HCT116 (cell line): Measurements from ENCODE around the gene TSPAN33. TPM values are rescaled to one million over a fixed set of nuclear protein-coding genes. Genes with fewer than 3 reads are reported as not detected.

ENCODE experiments used
- ATAC-seq: fragments of 200-7000 bp; cut with Tn5 transposase; 2 replicates; pipeline ENCODE4 v1.9.1; 2020; ENCODE audit warnings: mild to moderate bottlenecking, moderate library complexity
- BruUV-seq: library from RNA; stranded (reverse); fragments of 400-500 nt; replicated peaks from 2 replicates; lab custom pipeline; 2021; lab: Mats Ljungman, UMichigan
- CTCF ChIA-PET: fragments of 300-600 bp; sonication (Branson Sonifier 250); formaldehyde crosslinking; loops from one replicate; lab custom pipeline; 2021; ENCODE audit warnings: antibody characterized with exemption; lab: Charles Lee
- POLR2A ChIA-PET: fragments of 300-600, 350-600 bp; sonication (Branson Sonifier 250); formaldehyde crosslinking; loops from one replicate; lab custom pipeline; 2021; ENCODE audit warnings: antibody characterized with exemption; lab: Charles Lee
- RAD21 ChIA-PET, 2 experiments: fragments of 300-600 bp; sonication (Branson Sonifier 250); formaldehyde crosslinking; loops; one replicate each; lab custom pipeline; 2023; ENCODE audit warnings: low total read pairs in 2 of 2; ENCODE audit not compliant: uncharacterized antibody in 2 of 2, unreplicated experiment in 2 of 2, low non-redundant PET in 1 of 2; lab: Charles Lee
- DNase-seq: peaks from one replicate; pipeline ENCODE4 v3.0.0-alpha.2; 2010; ENCODE audit warnings: low read depth, low spot score
- H2AFZ ChIP-seq: fragments of 200-600 bp; shearing (Covaris generic), sonication (generic); 2 replicates; pipeline ENCODE4 v1.6.1; 2017; ENCODE audit warnings: low read depth, mixed run types, mixed read lengths, antibody characterized with exemption, low read length; ENCODE audit not compliant: poor library complexity, severe bottlenecking
- H3K27ac ChIP-seq: 2 replicates; pipeline ENCODE4 v1.5.1; 2012; ENCODE audit warnings: low read depth, low read length
- H3K27me3 ChIP-seq: fragments of 200-600 bp; sonication (generic); 2 replicates; pipeline ENCODE4 v1.6.1; 2016; ENCODE audit warnings: mixed run types, low read length, mixed read lengths; ENCODE audit not compliant: insufficient read depth
- H3K36me3 ChIP-seq, 2 experiments: fragments of 200-500 bp in 1 of 2; fragments of 200-600 bp in 1 of 2; sonication (Bioruptor generic) in 1 of 2; sonication (generic) in 1 of 2; 2 replicates each; pipeline versions ENCODE4 v1.5.1 to v1.6.1; 2014 to 2016; ENCODE audit warnings: low read length in 2 of 2, inconsistent platforms in 1 of 2, mixed read lengths in 1 of 2, mixed run types in 1 of 2; ENCODE audit not compliant: insufficient read depth in 2 of 2, control insufficient read depth in 1 of 2
- H3K4me1 ChIP-seq, 2 experiments: fragments of 200-600 bp in 1 of 2; sonication (generic) in 1 of 2; 2 replicates each; pipeline versions ENCODE4 v1.5.1 to v1.6.1; 2012 to 2017; ENCODE audit warnings: low read length in 2 of 2, inconsistent platforms in 1 of 2, mild to moderate bottlenecking in 1 of 2, mixed read lengths in 1 of 2, mixed run types in 1 of 2, moderate library complexity in 1 of 2; ENCODE audit not compliant: insufficient read depth in 2 of 2, control insufficient read depth in 1 of 2
- H3K4me2 ChIP-seq: fragments of 200-600 bp; sonication (generic); 2 replicates; pipeline ENCODE4 v1.6.1; 2017; ENCODE audit warnings: mixed run types, low read length, mixed read lengths
- H3K4me3 ChIP-seq, 2 experiments: fragments of 200-600 bp in 1 of 2; sonication (generic) in 1 of 2; replicated peaks in 1 of 2; 2 replicates each; pipeline ENCODE4 v1.5.1; 2011 to 2016; ENCODE audit warnings: low read length in 2 of 2, control low read depth in 1 of 2, low read depth in 1 of 2, mild to moderate bottlenecking in 1 of 2, mixed read lengths in 1 of 2, mixed run types in 1 of 2
- H3K79me2 ChIP-seq: fragments of 200-600 bp; sonication (generic); 2 replicates; pipeline ENCODE4 v1.6.1; 2017; ENCODE audit warnings: mild to moderate bottlenecking, mixed run types, low read length, moderate library complexity, mixed read lengths; ENCODE audit not compliant: insufficient read depth
- H3K9ac ChIP-seq: fragments of 200-600 bp; sonication (generic); 2 replicates; pipeline ENCODE4 v1.6.1; 2016; ENCODE audit warnings: low read length, mixed read lengths
- H3K9me2 ChIP-seq: fragments of 200-600 bp; sonication (generic), shearing (Covaris generic); 2 replicates; pipeline ENCODE4 v1.6.1; 2017; ENCODE audit warnings: mixed run types, mild to moderate bottlenecking, moderate library complexity; ENCODE audit not compliant: insufficient read depth
- H3K9me3 ChIP-seq, 2 experiments: fragments of 200-500 bp in 1 of 2; fragments of 200-600 bp in 1 of 2; sonication (Bioruptor generic) in 1 of 2; sonication (generic) in 1 of 2; 2 replicates each; pipeline ENCODE4 v1.6.1; 2014 to 2017; ENCODE audit warnings: low read length in 2 of 2, mixed read lengths in 2 of 2, inconsistent platforms in 1 of 2, low read depth in 1 of 2, mild to moderate bottlenecking in 1 of 2, mixed run types in 1 of 2, moderate library complexity in 1 of 2; ENCODE audit not compliant: control insufficient read depth in 1 of 2, insufficient read depth in 1 of 2
- H4K20me1 ChIP-seq: fragments of 200-600 bp; sonication (generic), shearing (Covaris generic); 2 replicates; pipeline ENCODE4 v1.6.1; 2017; ENCODE audit warnings: mixed run types, mild to moderate bottlenecking, moderate library complexity; ENCODE audit not compliant: insufficient read depth
- CEBPB ChIP-seq: IDR thresholded peaks from 2 replicates; pipeline ENCODE4 v1.6.1; 2012; ENCODE audit warnings: low read depth
- EZH2 ChIP-seq: fragments of 200-600 bp; sonication (generic); IDR thresholded peaks from 2 replicates; pipeline ENCODE4 v1.6.1; 2017; ENCODE audit warnings: antibody characterized with exemption, mixed run types
- MAX ChIP-seq: IDR thresholded peaks from 2 replicates; pipeline ENCODE4 v1.6.1; 2012
- POLR2A ChIP-seq: IDR thresholded peaks from 2 replicates; pipeline ENCODE4 v1.7.0; 2011; ENCODE audit warnings: borderline replicate concordance; ENCODE audit not compliant: insufficient read depth, insufficient read length; ENCODE audit errors: extremely low read depth
- POLR2AphosphoS5 ChIP-seq: IDR thresholded peaks from 2 replicates; pipeline ENCODE4 v1.6.1; 2011; ENCODE audit warnings: mild to moderate bottlenecking, low read depth, low read length, moderate library complexity
- SP1 ChIP-seq: IDR thresholded peaks from 2 replicates; pipeline ENCODE4 v1.6.1; 2012; ENCODE audit warnings: low read depth
- intact Hi-C: fragments of 100-400 bp; cut with micrococcal nuclease; formaldehyde crosslinking; loops from 2 replicates; pipeline ENCODE4 v1.10.0; 2022
- total RNA-seq: library from RNA; stranded (reverse); gene quantifications from one replicate; pipeline ENCODE4 v1.2.1, GENCODE V29; 2021; ENCODE audit not compliant: unreplicated experiment
- TF ChIP-seq, protein P1 (sequence below): IDR thresholded peaks from 2 replicates; pipeline ENCODE4 v1.6.1; 2011; ENCODE audit warnings: mild to moderate bottlenecking, low read length, moderate library complexity; ENCODE audit not compliant: insufficient replicate concordance; ENCODE audit errors: extremely low read depth

The TSPAN33 gene
- total RNA-seq, 1 experiment from 2014 or later, result 22.2 TPM

GRCh38 chr7:129169686-129170440 lies 25.4 kb downstream of the TSPAN33 start:
- H3K4me3 ChIP-seq, result no peak overlapping the region
- H3K9me2 ChIP-seq, result no peaks in the 10 kb centered on the region
- no peak overlapping the region for H3K9ac ChIP-seq
- no peaks in the 10 kb centered on the region for H4K20me1 ChIP-seq
- H2AFZ ChIP-seq, result no peak overlapping the region
- CTCF ChIA-PET, result no interaction called here
- H3K27me3 ChIP-seq, result no peaks in the 10 kb centered on the region
- no peaks in the 10 kb centered on the region for H3K4me1 ChIP-seq
- BruUV-seq, result no TSS peak
- RAD21 ChIA-PET, result no interaction called here
- H3K4me2 ChIP-seq, result no peak overlapping the region
- intact Hi-C loops, result no loop called here
- H3K9me3 ChIP-seq, result no peaks in the 10 kb centered on the region
- no peaks in the 10 kb centered on the region for H3K79me2 ChIP-seq
- TF ChIP-seq POLR2AphosphoS5 (no peak), CEBPB (no peak), MAX (no peak), SP1 (no peak), POLR2A (no peak), EZH2 (no peak)
- TF ChIP-seq, protein P1, sequence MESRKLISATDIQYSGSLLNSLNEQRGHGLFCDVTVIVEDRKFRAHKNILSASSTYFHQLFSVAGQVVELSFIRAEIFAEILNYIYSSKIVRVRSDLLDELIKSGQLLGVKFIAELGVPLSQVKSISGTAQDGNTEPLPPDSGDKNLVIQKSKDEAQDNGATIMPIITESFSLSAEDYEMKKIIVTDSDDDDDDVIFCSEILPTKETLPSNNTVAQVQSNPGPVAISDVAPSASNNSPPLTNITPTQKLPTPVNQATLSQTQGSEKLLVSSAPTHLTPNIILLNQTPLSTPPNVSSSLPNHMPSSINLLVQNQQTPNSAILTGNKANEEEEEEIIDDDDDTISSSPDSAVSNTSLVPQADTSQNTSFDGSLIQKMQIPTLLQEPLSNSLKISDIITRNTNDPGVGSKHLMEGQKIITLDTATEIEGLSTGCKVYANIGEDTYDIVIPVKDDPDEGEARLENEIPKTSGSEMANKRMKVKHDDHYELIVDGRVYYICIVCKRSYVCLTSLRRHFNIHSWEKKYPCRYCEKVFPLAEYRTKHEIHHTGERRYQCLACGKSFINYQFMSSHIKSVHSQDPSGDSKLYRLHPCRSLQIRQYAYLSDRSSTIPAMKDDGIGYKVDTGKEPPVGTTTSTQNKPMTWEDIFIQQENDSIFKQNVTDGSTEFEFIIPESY, result no peak
- H3K36me3 ChIP-seq, result peaks cover 0 to 1% of the 10 kb centered on the region in 2 experiments; a peak in 1 of 4 replicates
- no peak for DNase-seq
- no peak for ATAC-seq
- H3K27ac ChIP-seq, result no peak overlapping the region
- POLR2A ChIA-PET, result no interaction called here
